Mesothelial cell of epicardium (in vitro differentiated cells): ENCODE measurements around the gene NF2. TPM values are rescaled to one million over a fixed set of nuclear protein-coding genes. Genes with fewer than 3 reads are reported as not detected.

Experiments used
- DNase-seq, 2 experiments: peaks; one replicate each; pipeline ENCODE4 v3.0.0; 2021; ENCODE audit warnings: low spot score in 2 of 2; ENCODE audit not compliant: unreplicated experiment in 2 of 2
- H3K27ac Mint-ChIP-seq: 2 replicates; pipeline ENCODE4 v1.8.0; 2021; ENCODE audit warnings: mixed read lengths
- H3K27me3 Mint-ChIP-seq: 2 replicates; pipeline ENCODE4 v1.8.0; 2021; ENCODE audit warnings: low read depth, mixed read lengths
- H3K36me3 Mint-ChIP-seq: 2 replicates; pipeline ENCODE4 v1.8.0; 2021; ENCODE audit warnings: mixed read lengths
- H3K4me1 Mint-ChIP-seq: 2 replicates; pipeline ENCODE4 v1.8.0; 2021; ENCODE audit warnings: mixed read lengths
- H3K4me3 Mint-ChIP-seq: 2 replicates; pipeline ENCODE4 v1.8.0; 2021; ENCODE audit warnings: mild to moderate bottlenecking, moderate library complexity, mixed read lengths
- H3K9me3 Mint-ChIP-seq: 2 replicates; pipeline ENCODE4 v1.8.0; 2021; ENCODE audit warnings: mixed read lengths
- total RNA-seq: library from RNA; stranded (reverse); gene quantifications from 3 replicates; pipeline ENCODE4 v1.2.1, GENCODE V29; 2021
- TF ChIP-seq, protein P1 (sequence below): fragments of 200-600 bp; sonication (generic); IDR thresholded peaks from one replicate; pipeline ENCODE4 v1.5.0; 2021; ENCODE audit warnings: antibody characterized with exemption; ENCODE audit not compliant: unreplicated experiment

Gene NF2
- total RNA-seq, 1 donor from 2014 or later, result 42.1 TPM

DNA sequence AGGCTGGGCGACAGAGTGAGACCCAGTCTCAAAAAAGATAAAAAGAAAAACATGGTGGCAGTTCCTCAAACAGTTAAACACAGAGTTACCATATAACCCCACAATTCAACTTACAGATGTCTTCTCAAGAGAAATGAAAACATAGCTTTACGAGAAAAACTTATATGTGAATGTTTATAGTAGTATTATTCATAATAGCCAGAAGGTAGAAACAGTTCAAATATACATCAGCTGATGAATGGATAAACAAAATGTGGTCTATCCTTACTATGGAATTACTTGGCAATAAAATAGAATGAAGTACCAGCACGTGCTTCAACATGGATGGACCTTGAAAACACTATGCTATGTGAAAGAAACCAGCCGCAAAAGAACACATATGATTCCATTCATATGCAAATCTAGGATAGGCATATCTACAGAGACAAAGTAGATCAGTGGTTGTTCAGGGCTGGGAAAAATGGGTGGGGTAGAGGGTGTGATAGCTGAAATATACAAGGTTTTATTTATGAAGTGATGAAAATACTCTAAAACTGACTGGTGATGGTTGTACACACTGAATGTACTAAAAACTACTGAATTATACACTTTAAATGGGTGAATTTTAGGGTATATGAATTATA is 12.4 kb downstream of the NF2 start:
- Mint-ChIP-seq H3K36me3 (peaks cover 3% of the 10 kb centered on the region), H3K9me3 (no peaks in the 10 kb centered on the region), H3K27ac (no peak overlapping the region), H3K4me3 (no peak overlapping the region), H3K4me1 (peaks cover 23% of the 10 kb centered on the region), H3K27me3 (no peaks in the 10 kb centered on the region)
- TF ChIP-seq, protein P1, sequence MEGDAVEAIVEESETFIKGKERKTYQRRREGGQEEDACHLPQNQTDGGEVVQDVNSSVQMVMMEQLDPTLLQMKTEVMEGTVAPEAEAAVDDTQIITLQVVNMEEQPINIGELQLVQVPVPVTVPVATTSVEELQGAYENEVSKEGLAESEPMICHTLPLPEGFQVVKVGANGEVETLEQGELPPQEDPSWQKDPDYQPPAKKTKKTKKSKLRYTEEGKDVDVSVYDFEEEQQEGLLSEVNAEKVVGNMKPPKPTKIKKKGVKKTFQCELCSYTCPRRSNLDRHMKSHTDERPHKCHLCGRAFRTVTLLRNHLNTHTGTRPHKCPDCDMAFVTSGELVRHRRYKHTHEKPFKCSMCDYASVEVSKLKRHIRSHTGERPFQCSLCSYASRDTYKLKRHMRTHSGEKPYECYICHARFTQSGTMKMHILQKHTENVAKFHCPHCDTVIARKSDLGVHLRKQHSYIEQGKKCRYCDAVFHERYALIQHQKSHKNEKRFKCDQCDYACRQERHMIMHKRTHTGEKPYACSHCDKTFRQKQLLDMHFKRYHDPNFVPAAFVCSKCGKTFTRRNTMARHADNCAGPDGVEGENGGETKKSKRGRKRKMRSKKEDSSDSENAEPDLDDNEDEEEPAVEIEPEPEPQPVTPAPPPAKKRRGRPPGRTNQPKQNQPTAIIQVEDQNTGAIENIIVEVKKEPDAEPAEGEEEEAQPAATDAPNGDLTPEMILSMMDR, result no peak
- no peak for DNase-seq

DNA sequence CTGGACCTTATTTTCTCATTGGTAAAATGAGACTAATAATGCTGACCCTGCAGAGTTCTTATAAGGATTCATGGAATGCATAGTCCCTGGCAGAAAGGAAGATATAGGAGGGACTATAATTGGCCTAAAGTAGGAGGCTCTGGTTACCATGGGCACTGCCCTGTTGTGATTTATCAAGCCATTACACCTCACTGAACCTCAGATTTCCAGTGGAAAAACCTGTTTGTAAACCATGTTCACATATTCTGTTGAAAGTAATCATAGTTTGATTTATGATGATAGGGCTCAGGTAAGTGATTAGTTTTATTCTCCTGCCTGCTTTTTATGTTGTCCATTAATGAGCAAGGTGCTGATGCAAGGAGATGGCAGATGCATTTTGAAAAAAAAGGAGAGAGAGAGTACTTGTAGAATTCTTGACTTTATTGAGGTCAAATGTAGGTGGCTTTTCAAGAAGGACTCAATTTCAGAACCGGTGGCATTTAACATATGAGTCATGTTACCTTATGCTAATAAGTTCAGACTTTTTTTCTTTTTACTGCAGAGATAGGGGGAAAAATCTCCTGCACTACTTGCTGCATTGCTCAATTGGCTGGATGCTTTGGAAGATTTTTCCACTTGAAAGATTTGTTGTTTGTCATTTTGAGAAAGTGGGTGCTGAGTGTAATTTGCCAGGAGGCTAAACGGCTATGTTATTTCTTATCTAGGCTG is 14.6 kb downstream of the NF2 start:
- Mint-ChIP-seq H3K4me3 (no peak overlapping the region), H3K27me3 (no peaks in the 10 kb centered on the region), H3K9me3 (no peaks in the 10 kb centered on the region), H3K36me3 (no peaks in the 10 kb centered on the region), H3K27ac (peak overlapping the region; percentile 88), H3K4me1 (peaks cover 33% of the 10 kb centered on the region)
- no peak for DNase-seq
- TF ChIP-seq, protein P1, result no peak

DNA sequence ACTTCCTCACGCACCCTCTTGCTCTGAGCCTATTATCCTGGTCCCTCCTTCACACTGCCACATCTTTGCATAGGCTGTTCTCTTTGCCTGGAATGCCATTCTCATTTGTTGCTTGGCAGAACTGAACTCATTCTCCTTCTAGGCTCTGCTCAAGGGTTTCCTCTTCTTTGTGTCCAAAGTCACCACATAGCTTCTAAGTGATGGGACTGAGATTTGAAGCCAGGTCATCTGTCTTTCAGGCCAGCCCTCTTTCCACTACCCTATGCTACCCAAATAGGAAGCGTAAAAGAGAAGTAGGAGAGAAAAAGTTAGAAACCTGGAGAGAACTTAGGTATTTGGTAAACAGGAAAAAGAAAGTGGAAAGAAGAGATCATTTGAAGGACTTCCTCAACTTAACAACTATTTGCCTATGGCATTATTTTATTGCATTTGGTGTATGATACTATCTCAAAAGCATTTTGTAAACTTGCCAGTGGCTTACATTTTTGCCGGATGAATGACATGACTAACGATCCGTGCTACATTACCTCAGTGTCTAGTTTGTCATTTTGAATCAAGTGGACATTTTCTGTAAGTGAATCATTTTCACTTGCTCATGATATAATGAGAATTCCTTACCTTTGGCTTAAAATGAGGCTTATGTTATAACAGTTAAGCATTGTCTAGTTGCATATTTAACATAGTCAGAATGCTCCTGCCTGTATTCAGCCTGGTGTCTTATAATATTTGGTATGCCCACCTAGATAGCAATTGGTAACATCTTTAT is 18.5 kb downstream of the NF2 start:
- TF ChIP-seq, protein P1, result no peak
- Mint-ChIP-seq H3K27me3 (no peaks in the 10 kb centered on the region), H3K27ac (peak overlapping the region; percentile 18), H3K4me3 (no peak overlapping the region), H3K9me3 (no peaks in the 10 kb centered on the region), H3K36me3 (no peaks in the 10 kb centered on the region), H3K4me1 (peaks cover 61% of the 10 kb centered on the region)
- no peak for DNase-seq

DNA sequence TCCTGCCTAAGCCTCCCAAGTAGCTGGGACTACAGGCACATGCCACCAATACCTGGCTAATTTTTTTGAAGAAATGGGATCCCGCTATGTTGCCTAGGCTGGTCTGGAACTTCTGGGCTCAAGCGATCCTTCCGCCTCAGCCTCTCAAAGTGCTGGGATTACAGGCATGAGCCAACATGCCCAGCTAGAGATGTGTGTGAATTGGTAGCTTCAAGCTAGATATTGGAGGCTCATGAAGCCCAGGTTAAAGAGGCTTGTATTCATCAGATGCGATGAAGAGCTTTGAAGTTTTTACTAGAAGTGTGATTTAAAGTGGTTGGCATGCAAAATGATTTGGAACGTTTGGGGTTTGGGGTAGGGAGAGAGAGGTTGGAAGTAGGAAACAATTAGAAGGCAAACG is 19.6 kb downstream of the NF2 start:
- Mint-ChIP-seq H3K4me1 (peaks cover 59% of the 10 kb centered on the region), H3K27ac (no peak overlapping the region), H3K36me3 (no peaks in the 10 kb centered on the region), H3K9me3 (no peaks in the 10 kb centered on the region), H3K4me3 (no peak overlapping the region), H3K27me3 (no peaks in the 10 kb centered on the region)
- DNase-seq, result no peak
- TF ChIP-seq, protein P1, result no peak

DNA sequence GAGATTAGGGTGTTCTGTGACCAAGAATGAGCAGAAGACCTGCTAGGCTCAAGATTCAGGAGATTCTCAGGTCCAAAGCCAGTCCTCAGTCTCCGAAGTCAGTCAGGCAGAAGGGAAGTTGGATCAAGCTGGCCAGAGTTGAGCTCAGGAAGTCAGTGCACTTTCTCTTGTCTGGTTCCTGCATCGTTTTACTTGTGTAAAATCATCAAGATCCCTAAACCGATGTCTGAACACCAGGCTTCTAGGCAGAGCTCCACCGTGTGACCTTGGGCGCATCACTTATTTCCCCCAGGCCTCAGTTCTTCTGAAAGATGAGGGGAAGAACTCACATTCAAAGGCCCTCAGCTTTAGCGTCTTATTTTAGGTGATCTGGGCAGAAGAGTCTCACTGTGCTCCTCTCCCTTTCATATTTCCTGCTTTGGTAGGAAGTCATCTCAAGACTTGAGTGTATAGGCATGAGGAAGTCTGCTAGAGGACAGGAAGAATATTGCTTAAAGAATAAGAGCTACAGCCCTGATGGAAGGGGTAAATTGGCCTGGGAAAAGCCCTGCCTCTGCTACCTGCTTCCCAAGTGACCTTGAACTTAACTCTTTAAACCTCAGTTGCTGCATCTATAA is 20.2 kb downstream of the NF2 start:
- TF ChIP-seq, protein P1, result no peak
- Mint-ChIP-seq H3K27ac (no peak overlapping the region), H3K9me3 (no peaks in the 10 kb centered on the region), H3K4me3 (no peak overlapping the region), H3K27me3 (no peaks in the 10 kb centered on the region), H3K4me1 (peaks cover 56% of the 10 kb centered on the region), H3K36me3 (no peaks in the 10 kb centered on the region)
- DNase-seq, result no peak
